ENCODE results near the gene GNAS-AS1.

Gene GNAS-AS1

GRCh38 chr20:58868795-58869194 is 18.1 kb upstream of the GNAS-AS1 start:
- H3K27ac ChIP-seq, result no peak overlapping the region
- TF ChIP-seq, protein P1, sequence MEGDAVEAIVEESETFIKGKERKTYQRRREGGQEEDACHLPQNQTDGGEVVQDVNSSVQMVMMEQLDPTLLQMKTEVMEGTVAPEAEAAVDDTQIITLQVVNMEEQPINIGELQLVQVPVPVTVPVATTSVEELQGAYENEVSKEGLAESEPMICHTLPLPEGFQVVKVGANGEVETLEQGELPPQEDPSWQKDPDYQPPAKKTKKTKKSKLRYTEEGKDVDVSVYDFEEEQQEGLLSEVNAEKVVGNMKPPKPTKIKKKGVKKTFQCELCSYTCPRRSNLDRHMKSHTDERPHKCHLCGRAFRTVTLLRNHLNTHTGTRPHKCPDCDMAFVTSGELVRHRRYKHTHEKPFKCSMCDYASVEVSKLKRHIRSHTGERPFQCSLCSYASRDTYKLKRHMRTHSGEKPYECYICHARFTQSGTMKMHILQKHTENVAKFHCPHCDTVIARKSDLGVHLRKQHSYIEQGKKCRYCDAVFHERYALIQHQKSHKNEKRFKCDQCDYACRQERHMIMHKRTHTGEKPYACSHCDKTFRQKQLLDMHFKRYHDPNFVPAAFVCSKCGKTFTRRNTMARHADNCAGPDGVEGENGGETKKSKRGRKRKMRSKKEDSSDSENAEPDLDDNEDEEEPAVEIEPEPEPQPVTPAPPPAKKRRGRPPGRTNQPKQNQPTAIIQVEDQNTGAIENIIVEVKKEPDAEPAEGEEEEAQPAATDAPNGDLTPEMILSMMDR (conservative IDR thresholded peaks at IDR 0.05), result peak; percentile 54

GRCh38 chr20:58867211-58867610 is 16.5 kb upstream of the GNAS-AS1 start:
- no peak overlapping the region for H3K27ac ChIP-seq
- TF ChIP-seq, protein P1 (conservative IDR thresholded peaks at IDR 0.05), result no peak

GRCh38 chr20:58865843-58866242 is 15.1 kb upstream of the GNAS-AS1 start:
- TF ChIP-seq, protein P1 (conservative IDR thresholded peaks at IDR 0.05), result no peak
- no peak overlapping the region for H3K27ac ChIP-seq

GRCh38 chr20:58864346-58864745 is 13.6 kb upstream of the GNAS-AS1 start:
- TF ChIP-seq, protein P1 (conservative IDR thresholded peaks at IDR 0.05), result peak; percentile 82
- no peak overlapping the region for H3K27ac ChIP-seq

- TF ChIP-seq, protein P1 (conservative IDR thresholded peaks at IDR 0.05), result no peak
- H3K27ac ChIP-seq, result no peak overlapping the region
Measured at GRCh38 chr20:58863044-58863790, 12.5 kb upstream of the GNAS-AS1 start.

GRCh38 chr20:58855506-58856389 is 5.0 kb upstream of the GNAS-AS1 start:
- TF ChIP-seq, protein P1 (conservative IDR thresholded peaks at IDR 0.05), result no peak
- no peak overlapping the region for H3K27ac ChIP-seq
